NCI-H187 treated with DMSO at 0.1 percent for 48 hours (cell line): ENCODE results near the gene PIGT.

Experiments used
- DNase-seq: peaks from one replicate; lab custom pipeline; 2025; lab: John Stamatoyannopoulos, UW

The PIGT gene

GRCh38 chr20:45400346-45401031, 15.5 kb upstream of the PIGT start:
- no peak for DNase-seq

GRCh38 chr20:45402946-45403345, 13.0 kb upstream of the PIGT start:
- no peak for DNase-seq

GRCh38 chr20:45404438-45404837, 11.5 kb upstream of the PIGT start:
- no peak for DNase-seq

- DNase-seq = no peak
Observed at GRCh38 chr20:45405571-45406259, 10.2 kb upstream of the PIGT start.

GRCh38 chr20:45406260-45407066, 9.5 kb upstream of the PIGT start:
- no peak for DNase-seq

GRCh38 chr20:45407067-45407745, 8.7 kb upstream of the PIGT start:
- no peak for DNase-seq

GRCh38 chr20:45407783-45408645, 7.9 kb upstream of the PIGT start, which contains the start of gene DBNDD2:
Gene DBNDD2 (plus strand): TSS chr20:45408289. CDS start chr20:45408468, 179 bp downstream.
- DNase-seq = no peak

- DNase-seq = no peak
Observed at GRCh38 chr20:45408646-45409213, 7.2 kb upstream of the PIGT start.

GRCh38 chr20:45409521-45410272, 6.2 kb upstream of the PIGT start:
- no peak for DNase-seq

- DNase-seq = no peak
Observed at GRCh38 chr20:45410887-45411286, 5.1 kb upstream of the PIGT start.

- no peak for DNase-seq
Observed at GRCh38 chr20:45412653-45413052, 3.3 kb upstream of the PIGT start.

GRCh38 chr20:45413479-45413878, 2.5 kb upstream of the PIGT start:
- no peak for DNase-seq

GRCh38 chr20:45416917-45417316, 976 bp downstream of the PIGT start:
- no peak for DNase-seq

GRCh38 chr20:45419188-45420091, 3.5 kb downstream of the PIGT start:
- DNase-seq = no peak

- DNase-seq = no peak
Observed at GRCh38 chr20:45420125-45420524, 4.2 kb downstream of the PIGT start.

- DNase-seq = no peak
Observed at GRCh38 chr20:45423700-45424099, 7.8 kb downstream of the PIGT start.

- no peak for DNase-seq
Observed at GRCh38 chr20:45425561-45425960, 9.6 kb downstream of the PIGT start.

GRCh38 chr20:45426320-45427016, 10.5 kb downstream of the PIGT start:
- DNase-seq = no peak
